Left colon (tissue), 2 donors: Measurements from ENCODE around the gene STOX1. TPM values are rescaled to one million over a fixed set of nuclear protein-coding genes. Genes with fewer than 3 reads are reported as not detected.
"Not testable (repeated sequence)": the region's sequence is repeated elsewhere in the genome, so short reads cannot be mapped to it uniquely, and the experiment has no call there.

Source experiments
- ATAC-seq: fragments of 200-7000 bp; cut with Tn5 transposase; one replicate; pipeline ENCODE4 v1.9.1; 2020; ENCODE audit warnings: mild to moderate bottlenecking, moderate library complexity
- DNase-seq, 2 donors: peaks; one replicate each; pipeline ENCODE4 v3.0.0-alpha.2; 2020
- intact Hi-C, 2 donors: fragments of 100-400 bp; cut with DNase I in 1 of 2; cut with micrococcal nuclease in 1 of 2; formaldehyde crosslinking; loops; one replicate each; pipeline versions ENCODE4 v1.11.2 to v1.14.0; 2022; cut with DNase I, micrococcal nuclease
- long read RNA-seq: library from polyadenylated mRNA; unstranded; transcript quantifications from one replicate; pipeline ENCODE4 v2.0.0, GENCODE V29; 2021
- total RNA-seq, 2 donors: library from RNA; stranded (reverse); fragmentation: NEBNext Ultra II Directional; extraction: Animal tissue kit (Norgen Biotek cat#: 25700); gene quantifications; one replicate each; pipeline ENCODE4 v1.2.1, GENCODE V29; 2021
- donor health status: DM: no; HTN: no; CAD: no.
- donor health status: DM: yes; HTN: yes; CAD: no.

STOX1 gene
- total RNA-seq = 1 to 10 TPM; 1.4 to 3.4 TPM
- long read RNA-seq, partial matches to known transcripts = 0 of 1 reads
- long read RNA-seq, other reads (novel, unspliced or antisense) = 1 of 1 reads

- DNase-seq = peak; percentile 56 to 82
- ATAC-seq = peak; percentile 94
- intact Hi-C loops = no loop called here
Observed at GRCh38 chr10:68826764-68827591, at the start of gene STOX1. Gene STOX1 (plus strand): TSS chr10:68827531. CDS start chr10:68827624, 93 bp downstream.

- DNase-seq = no peak
- intact Hi-C loops = no loop called here
- ATAC-seq = no peak
Observed at GRCh38 chr10:68781613-68782574, 45.4 kb upstream of the STOX1 start.

- no peak for DNase-seq
- intact Hi-C loops = no loop called here
- no peak for ATAC-seq
Observed at GRCh38 chr10:68784476-68784875, 42.9 kb upstream of the STOX1 start.

- DNase-seq (no peak), ATAC-seq (no peak)
- intact Hi-C loops = no loop called here
Observed at GRCh38 chr10:68787813-68788212, 39.5 kb upstream of the STOX1 start.

- DNase-seq (no peak), ATAC-seq (no peak)
- intact Hi-C loops = loop anchor here in 1 of 2 donors (10.0 kb wide), 1 partner anchor 104 kb away; no protein-coding TSS in a partner anchor
Observed at GRCh38 chr10:68790476-68790875, 36.9 kb upstream of the STOX1 start.

- no peak for DNase-seq
- intact Hi-C loops = loop anchor here in 1 of 2 donors (10.0 kb wide), 1 partner anchor 103 kb away; no protein-coding TSS in a partner anchor
- ATAC-seq = no peak
Observed at GRCh38 chr10:68792115-68792514, 35.2 kb upstream of the STOX1 start.

GRCh38 chr10:68795886-68796532 lies 31.3 kb upstream of the STOX1 start:
- DNase-seq = no peak
- intact Hi-C loops = loop anchor here in 1 of 2 donors (10.0 kb wide), 1 partner anchor 99 kb away; no protein-coding TSS in a partner anchor
- ATAC-seq = no peak

GRCh38 chr10:68796605-68797004 lies 30.7 kb upstream of the STOX1 start:
- intact Hi-C loops = loop anchor here in 1 of 2 donors (10.0 kb wide), 1 partner anchor 98 kb away; no protein-coding TSS in a partner anchor
- ATAC-seq (no peak), DNase-seq (no peak)

GRCh38 chr10:68800211-68800610 lies 27.1 kb upstream of the STOX1 start:
- no peak for ATAC-seq
- intact Hi-C loops = no loop called here

GRCh38 chr10:68804692-68805091 lies 22.6 kb upstream of the STOX1 start:
- DNase-seq (no peak), ATAC-seq (no peak)
- intact Hi-C loops = no loop called here

More at GRCh38 chr10:68800211-68800610, 27.1 kb upstream of the STOX1 start:
- no peak for DNase-seq

GRCh38 chr10:68810830-68811229 lies 16.5 kb upstream of the STOX1 start:
- ATAC-seq, DNase-seq, intact Hi-C loops: not testable (repeated sequence)

GRCh38 chr10:68811314-68812009 lies 15.9 kb upstream of the STOX1 start:
- no peak for ATAC-seq
- intact Hi-C loops = no loop called here
- no peak for DNase-seq

GRCh38 chr10:68812420-68812819 lies 14.9 kb upstream of the STOX1 start:
- intact Hi-C loops = no loop called here
- no peak for ATAC-seq
- DNase-seq = no peak

GRCh38 chr10:68813559-68813958 lies 13.8 kb upstream of the STOX1 start:
- intact Hi-C loops = no loop called here
- ATAC-seq (no peak), DNase-seq (no peak)

- intact Hi-C loops = no loop called here
- ATAC-seq (peak; percentile 68), DNase-seq (no peak)
Observed at GRCh38 chr10:68816796-68817412, 10.4 kb upstream of the STOX1 start.

GRCh38 chr10:68820359-68820758 lies 7.0 kb upstream of the STOX1 start:
- intact Hi-C loops, ATAC-seq, DNase-seq: not testable (repeated sequence)

- ATAC-seq, intact Hi-C loops, DNase-seq: not testable (repeated sequence)
Observed at GRCh38 chr10:68822626-68823025, 4.7 kb upstream of the STOX1 start.

GRCh38 chr10:68827592-68827959 lies 245 bp downstream of the STOX1 start:
- peak; percentile 44 for ATAC-seq
- intact Hi-C loops, DNase-seq: not testable (repeated sequence)
